Pancreas (tissue), 10 donors: ENCODE results near the gene ZNF331. TPM values are rescaled to one million over a fixed set of nuclear protein-coding genes. Genes with fewer than 3 reads are reported as not detected.

ENCODE experiments used
- ATAC-seq, 4 donors: fragments of 200-7000 bp; cut with Tn5 transposase; one replicate each; pipeline versions ENCODE4 v1.8.0 to v1.9.1; 2020; ENCODE audit warnings: mild to moderate bottlenecking in 4 of 4, moderate library complexity in 4 of 4
- DNase-seq, 6 donors: peaks; one replicate each; pipeline ENCODE4 v3.0.0-alpha.2; 2020
- FAIRE-seq: peaks from 2 replicates; lab custom pipeline; 2012; peaks lifted over from hg19 to GRCh38; lab: Jason Lieb, UNC
- H3K27ac ChIP-seq, 4 donors: fragments of 200-600 bp; sonication (generic); 1 replicate in 3 of 4; 2 replicates in 1 of 4; pipeline versions ENCODE4 v1.5.0 to v1.8.0; 2020
- H3K27me3 ChIP-seq, 4 donors: fragments of 200-600 bp; one replicate each; pipeline ENCODE4 v1.8.0; 2021
- H3K36me3 ChIP-seq, 3 donors: fragments of 200-600 bp; sonication (generic) in 1 of 3; one replicate each; pipeline versions ENCODE4 v1.5.0 to v1.8.0; 2020 to 2021
- H3K4me1 ChIP-seq, 3 donors: fragments of 200-600 bp; one replicate each; pipeline ENCODE4 v1.8.0; 2021
- H3K4me3 ChIP-seq, 4 donors: fragments of 200-600 bp; sonication (generic) in 2 of 4; one replicate each; pipeline versions ENCODE4 v1.5.0 to v1.8.0; 2020 to 2021
- H3K9me3 ChIP-seq, 4 donors: fragments of 200-600 bp; one replicate each; pipeline ENCODE4 v1.8.0; 2021
- CTCF ChIP-seq, 4 donors: fragments of 200-600 bp; sonication (generic) in 3 of 4; IDR thresholded peaks; one replicate each; pipeline versions ENCODE4 v1.5.0 to v1.8.0; 2021; ENCODE audit warnings: antibody characterized with exemption in 4 of 4
- WGBS, 2 donors: extraction: QIAGEN DNeasy Blood & Tissue Kit; methylation state at CpG; one replicate each; pipeline ENCODE4 v1.1.7; 2013; 5-methylcytosine and 5-hydroxymethylcytosine counted together
- intact Hi-C, 3 donors: fragments of 100-400 bp; cut with DNase I; formaldehyde crosslinking; loops; one replicate each; pipeline versions ENCODE4 v1.11.1 to v1.14.2; 2022
- polyA plus RNA-seq, 2 donors: library from polyadenylated mRNA; stranded (reverse); fragments of 200-250 nt; gene quantifications; one replicate each; pipeline ENCODE4 v1.2.3, GENCODE V29; 2013
- total RNA-seq, 6 donors: library from RNA; stranded (reverse); fragmentation: NEBNext Ultra II Directional in 4 of 6; extraction: Animal tissue kit (Norgen Biotek cat#: 25700) in 4 of 6; gene quantifications; one replicate each; pipeline versions ENCODE4 v1.2.1 to v1.2.4, GENCODE V29; 2021 to 2023
- donor health status: healthy with polysubstance abuse.
- donor health status: DM: no; HTN: no; CAD: no; lungs with moderate emphysema.
- donor health status: DM: no; HTN: no; CAD: no.
- donor health status: control.
- donor health status: control.
- donor health status: Bipolar disorder and iron deficiency.
- donor health status: DM: yes; HTN: yes; CAD: no.
- donor health status: DM: no; HTN: no; CAD: no.
- donor health status: DM: no; HTN: no; CAD: no.
- donor health status: DM: yes; HTN: yes; CAD: no.

The ZNF331 gene
- total and polyA plus RNA-seq, 8 donors = 9.4 to 14.5 (median 11.7) TPM

- Histone ChIP-seq H3K4me3 (no peak overlapping the region), H3K27ac (no peak overlapping the region), H3K9me3 (no peaks in the 10 kb centered on the region), H3K36me3 (no peaks in the 10 kb centered on the region), H3K27me3 (no peaks in the 10 kb centered on the region), H3K4me1 (no peaks in the 10 kb centered on the region)
- ATAC-seq = no peak
- DNase-seq = no peak
- 55% methylated on average over 14 of the region's 14 CpGs for WGBS, 2 donors
- intact Hi-C loops = no loop called here
- FAIRE-seq = no peak
- TF ChIP-seq CTCF (IDR thresholded peaks at IDR 0.05) = no peak
Measured at GRCh38 chr19:53594811-53595509, 57.0 kb downstream of the ZNF331 start.

- FAIRE-seq (no peak), ATAC-seq (no peak), DNase-seq (no peak)
- no peak for TF ChIP-seq CTCF (IDR thresholded peaks at IDR 0.05)
- Histone ChIP-seq H3K4me1 (no peaks in the 10 kb centered on the region), H3K27ac (no peak overlapping the region), H3K36me3 (no peaks in the 10 kb centered on the region), H3K4me3 (no peak overlapping the region), H3K9me3 (no peaks in the 10 kb centered on the region), H3K27me3 (no peaks in the 10 kb centered on the region)
- whole genome bisulfite sequencing, 2 donors = 65 to 69% methylated on average over 9 of the region's 9 CpGs
- intact Hi-C loops = no loop called here
Measured at GRCh38 chr19:53595510-53595867, 57.5 kb downstream of the ZNF331 start.

- no peak for DNase-seq
- WGBS, 2 donors = 70 to 74% methylated on average over 9 of the region's 9 CpGs
- Histone ChIP-seq H3K4me3 (no peak overlapping the region), H3K9me3 (no peaks in the 10 kb centered on the region), H3K27ac (no peak overlapping the region), H3K4me1 (no peaks in the 10 kb centered on the region), H3K36me3 (no peaks in the 10 kb centered on the region), H3K27me3 (no peaks in the 10 kb centered on the region)
- no peak for ATAC-seq
- intact Hi-C loops = no loop called here
- TF ChIP-seq CTCF (IDR thresholded peaks at IDR 0.05) = no peak
- FAIRE-seq = no peak
Measured at GRCh38 chr19:53596056-53596455, 58.1 kb downstream of the ZNF331 start.

GRCh38 chr19:53597023-53597422, 59.1 kb downstream of the ZNF331 start:
- no peaks in the 10 kb centered on the region for H3K36me3 ChIP-seq
- no peak overlapping the region for H3K4me3 ChIP-seq
- no peak overlapping the region for H3K27ac ChIP-seq
- TF ChIP-seq CTCF (IDR thresholded peaks at IDR 0.05) = no peak
- H3K9me3 ChIP-seq = no peaks in the 10 kb centered on the region
- DNase-seq = no peak
- no peaks in the 10 kb centered on the region for H3K27me3 ChIP-seq
- ATAC-seq = no peak
- intact Hi-C loops = no loop called here
- WGBS, 2 donors = 82 to 90% methylated on average over 12 of the region's 12 CpGs
- no peak for FAIRE-seq
- no peaks in the 10 kb centered on the region for H3K4me1 ChIP-seq

GRCh38 chr19:53598361-53598760, 60.4 kb downstream of the ZNF331 start:
- WGBS, 2 donors = 39 to 43% methylated on average over 10 of the region's 10 CpGs
- intact Hi-C loops = no loop called here
- Histone ChIP-seq H3K36me3 (no peaks in the 10 kb centered on the region), H3K27ac (no peak overlapping the region), H3K4me1 (no peaks in the 10 kb centered on the region), H3K4me3 (no peak overlapping the region), H3K9me3 (no peaks in the 10 kb centered on the region), H3K27me3 (no peaks in the 10 kb centered on the region)
- no peak for TF ChIP-seq CTCF (IDR thresholded peaks at IDR 0.05)
- no peak for FAIRE-seq
- no peak for DNase-seq
- ATAC-seq = no peak
